ENCODE data around the gene ERCC8.

- TF ChIP-seq CTCF (IDR thresholded peaks at IDR 0.05) (no peak), ZFX (IDR thresholded peaks at IDR 0.05; ENCODE audit: borderline replicate concordance) (no peak)
Observed at GRCh38 chr5:60993875-60994571, 49.2 kb upstream of the ERCC8 start.
